ENCODE data around the gene SCD.

DNA sequence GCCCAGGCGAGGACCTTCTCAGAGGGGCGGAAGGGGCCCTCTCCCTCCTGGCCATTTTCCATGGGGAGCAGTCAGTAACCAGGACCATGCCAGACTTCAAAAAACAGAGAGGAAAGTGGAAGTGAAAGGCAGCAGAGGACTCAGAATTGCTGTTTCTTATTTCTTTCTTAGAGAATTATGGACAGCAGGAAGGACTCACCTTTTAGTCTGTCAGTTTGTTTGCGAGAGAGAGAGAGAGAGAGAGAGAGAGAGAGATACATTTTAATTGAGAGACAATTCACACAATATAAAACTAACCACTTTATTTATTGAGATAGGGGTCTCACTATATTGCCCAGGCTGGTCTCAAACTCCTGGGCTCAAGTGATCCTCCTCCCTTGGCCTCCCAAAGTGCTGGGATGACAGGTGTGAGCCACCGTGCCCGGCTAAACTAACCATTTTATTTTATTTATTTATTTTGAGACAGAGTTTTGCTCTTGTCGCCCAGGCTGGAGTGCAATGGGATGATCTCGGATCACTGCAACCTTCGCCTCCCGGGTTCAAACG, 24.5 kb downstream of the SCD start:
- TF ChIP-seq, protein P1, sequence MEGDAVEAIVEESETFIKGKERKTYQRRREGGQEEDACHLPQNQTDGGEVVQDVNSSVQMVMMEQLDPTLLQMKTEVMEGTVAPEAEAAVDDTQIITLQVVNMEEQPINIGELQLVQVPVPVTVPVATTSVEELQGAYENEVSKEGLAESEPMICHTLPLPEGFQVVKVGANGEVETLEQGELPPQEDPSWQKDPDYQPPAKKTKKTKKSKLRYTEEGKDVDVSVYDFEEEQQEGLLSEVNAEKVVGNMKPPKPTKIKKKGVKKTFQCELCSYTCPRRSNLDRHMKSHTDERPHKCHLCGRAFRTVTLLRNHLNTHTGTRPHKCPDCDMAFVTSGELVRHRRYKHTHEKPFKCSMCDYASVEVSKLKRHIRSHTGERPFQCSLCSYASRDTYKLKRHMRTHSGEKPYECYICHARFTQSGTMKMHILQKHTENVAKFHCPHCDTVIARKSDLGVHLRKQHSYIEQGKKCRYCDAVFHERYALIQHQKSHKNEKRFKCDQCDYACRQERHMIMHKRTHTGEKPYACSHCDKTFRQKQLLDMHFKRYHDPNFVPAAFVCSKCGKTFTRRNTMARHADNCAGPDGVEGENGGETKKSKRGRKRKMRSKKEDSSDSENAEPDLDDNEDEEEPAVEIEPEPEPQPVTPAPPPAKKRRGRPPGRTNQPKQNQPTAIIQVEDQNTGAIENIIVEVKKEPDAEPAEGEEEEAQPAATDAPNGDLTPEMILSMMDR (IDR thresholded peaks at IDR 0.05) = no peak
- TF ChIP-seq POLR2A (IDR thresholded peaks at IDR 0.05) (no peak), EP300 (IDR thresholded peaks at IDR 0.05) (no peak), POLR2AphosphoS5 (IDR thresholded peaks at IDR 0.05) (no peak)

All from upper lobe of left lung (tissue), 4 donors.